HepG2 (cell line): ENCODE data around the gene LRRC25. TPM values are rescaled to one million over a fixed set of nuclear protein-coding genes. Genes with fewer than 3 reads are reported as not detected.
A peak's percentile ranks its signal among the peaks of the same experiment; 100 is the strongest.

Source experiments
- ATF7-NPFF ChIP-seq: sonication (generic); formaldehyde crosslinking; IDR thresholded peaks from 2 replicates; pipeline ENCODE4 v1.8.1; 2023; ENCODE audit warnings: mild to moderate bottlenecking, low read depth, missing genetic modification reagents, moderate library complexity
- BRD4 ChIP-seq: sonication (generic); formaldehyde crosslinking; IDR thresholded peaks from 2 replicates; pipeline ENCODE4 v1.4.0; 2020; ENCODE audit warnings: missing genetic modification reagents
- ELF3 ChIP-seq: IDR thresholded peaks from 2 replicates; pipeline ENCODE4 v1.6.1; 2016; ENCODE audit warnings: missing genetic modification reagents, missing compliant biosample characterization
- ESRRA ChIP-seq: sonication (generic); formaldehyde crosslinking; IDR thresholded peaks from 2 replicates; pipeline ENCODE4 v1.5.1; 2020; ENCODE audit warnings: mild to moderate bottlenecking, low read depth, missing genetic modification reagents
- FOXC1 ChIP-seq: sonication (generic); formaldehyde crosslinking; IDR thresholded peaks from 2 replicates; pipeline ENCODE4 v1.8.0; 2022; ENCODE audit warnings: mild to moderate bottlenecking, missing genetic modification reagents, borderline replicate concordance
- GFI1 ChIP-seq: sonication (generic); formaldehyde crosslinking; IDR thresholded peaks from 2 replicates; pipeline ENCODE4 v1.5.0; 2020; ENCODE audit warnings: missing genetic modification reagents, mild to moderate bottlenecking, borderline replicate concordance
- GZF1 ChIP-seq: sonication (generic); formaldehyde crosslinking; IDR thresholded peaks from 2 replicates; pipeline ENCODE4 v1.5.1; 2020; ENCODE audit warnings: mild to moderate bottlenecking, missing genetic modification reagents
- MNT ChIP-seq: fragments of 450-650 bp; IDR thresholded peaks from 2 replicates; pipeline ENCODE4 v1.6.1; 2016
- NFYC ChIP-seq: IDR thresholded peaks from 2 replicates; pipeline ENCODE4 v1.6.1; 2016; ENCODE audit warnings: missing genetic modification reagents, missing compliant biosample characterization
- NONO ChIP-seq, 2 experiments: fragments of 450-650 bp in 1 of 2; sonication (generic) in 1 of 2; formaldehyde crosslinking in 1 of 2; IDR thresholded peaks in 1 of 2; conservative IDR thresholded peaks in 1 of 2; 2 replicates each; pipeline versions ENCODE4 v1.6.1 to v1.8.0; 2017 to 2022; ENCODE audit warnings: mild to moderate bottlenecking in 1 of 2, missing genetic modification reagents in 1 of 2, moderate library complexity in 1 of 2
- NR3C1 ChIP-seq: sonication (generic); formaldehyde crosslinking; IDR thresholded peaks from 2 replicates; pipeline ENCODE4 v1.4.0; 2020; ENCODE audit warnings: missing genetic modification reagents
- PHB2 ChIP-seq: fragments of 450-650 bp; IDR thresholded peaks from 2 replicates; pipeline ENCODE4 v1.6.1; 2018; ENCODE audit not compliant: partially characterized antibody
- ZKSCAN1 ChIP-seq: fragments of 150-350 bp; IDR thresholded peaks from 2 replicates; pipeline ENCODE4 v1.6.1; 2014; ENCODE audit warnings: low read length
- ZMYM2 ChIP-seq: sonication (generic); formaldehyde crosslinking; IDR thresholded peaks from 2 replicates; pipeline ENCODE4 v1.8.0; 2022; ENCODE audit warnings: mild to moderate bottlenecking, missing genetic modification reagents
- ZNF282 ChIP-seq: fragments of 450-650 bp; IDR thresholded peaks from 2 replicates; pipeline ENCODE4 v1.6.1; 2018; ENCODE audit not compliant: partially characterized antibody
- ZNF350 ChIP-seq: sonication (generic); formaldehyde crosslinking; IDR thresholded peaks from 2 replicates; pipeline ENCODE4 v1.4.0; 2020; ENCODE audit warnings: mild to moderate bottlenecking, low read depth, missing genetic modification reagents, borderline replicate concordance
- ZNF362 ChIP-seq: sonication (generic); formaldehyde crosslinking; IDR thresholded peaks from 2 replicates; pipeline ENCODE4 v1.4.0; 2020; ENCODE audit warnings: missing genetic modification reagents, mild to moderate bottlenecking, borderline replicate concordance
- ZNF552 ChIP-seq: sonication (generic); formaldehyde crosslinking; IDR thresholded peaks from 2 replicates; pipeline ENCODE4 v1.9.0; 2022; ENCODE audit warnings: missing genetic modification reagents, mild to moderate bottlenecking, borderline replicate concordance
- ZNF691 ChIP-seq: sonication (generic); formaldehyde crosslinking; IDR thresholded peaks from 2 replicates; pipeline ENCODE4 v1.4.0; 2020; ENCODE audit warnings: missing genetic modification reagents, low read depth, mild to moderate bottlenecking, borderline replicate concordance
- ZNF768 ChIP-seq: sonication (generic); formaldehyde crosslinking; IDR thresholded peaks from 2 replicates; pipeline ENCODE4 v1.4.0; 2020; ENCODE audit warnings: missing genetic modification reagents
- ZNF878 ChIP-seq: sonication (generic); formaldehyde crosslinking; IDR thresholded peaks from 2 replicates; pipeline ENCODE4 v1.8.1; 2023; ENCODE audit warnings: mild to moderate bottlenecking, missing genetic modification reagents, moderate library complexity
- ZNF883 ChIP-seq: sonication (generic); formaldehyde crosslinking; IDR thresholded peaks from 2 replicates; pipeline ENCODE4 v1.5.1; 2020; ENCODE audit warnings: mild to moderate bottlenecking, missing genetic modification reagents; ENCODE audit errors: not compliant biosample characterization
- polyA plus RNA-seq, 8 experiments: library from polyadenylated mRNA; depleted of rRNA in 3 of 8; stranded (reverse) in 7 of 8; unstranded in 1 of 8; fragments of >200 nt; fragmentation: Illumina TruSeq in 4 of 8; extraction: Trizol in 4 of 8; gene quantifications; 2 replicates each; pipeline versions ENCODE4 v1.2.1 to v1.2.3, GENCODE V29; 2011 to 2016; ENCODE audit warnings: low read depth in 4 of 8, missing spikeins in 1 of 8, mixed read lengths in 1 of 8; ENCODE audit not compliant: insufficient read depth in 1 of 8
- total RNA-seq, 5 experiments: library from RNA; depleted of rRNA; stranded (reverse); fragments of >200 nt; fragmentation: Illumina TruSeq; extraction: Trizol; gene quantifications; 2 replicates each; pipeline ENCODE4 v1.2.3, GENCODE V29; 2016; ENCODE audit warnings: low read depth in 1 of 5
- TF ChIP-seq, protein P1 (sequence below): sonication (generic); formaldehyde crosslinking; IDR thresholded peaks from 2 replicates; pipeline ENCODE4 v1.4.0; 2020; ENCODE audit warnings: mild to moderate bottlenecking, missing genetic modification reagents

Gene LRRC25
- total and polyA plus RNA-seq, 2 of the 13 experiments (the other 11 are each of a cell fraction or from before 2014, with no cell fraction given) = 0.13 to 0.53 TPM

- TF ChIP-seq, protein P1, sequence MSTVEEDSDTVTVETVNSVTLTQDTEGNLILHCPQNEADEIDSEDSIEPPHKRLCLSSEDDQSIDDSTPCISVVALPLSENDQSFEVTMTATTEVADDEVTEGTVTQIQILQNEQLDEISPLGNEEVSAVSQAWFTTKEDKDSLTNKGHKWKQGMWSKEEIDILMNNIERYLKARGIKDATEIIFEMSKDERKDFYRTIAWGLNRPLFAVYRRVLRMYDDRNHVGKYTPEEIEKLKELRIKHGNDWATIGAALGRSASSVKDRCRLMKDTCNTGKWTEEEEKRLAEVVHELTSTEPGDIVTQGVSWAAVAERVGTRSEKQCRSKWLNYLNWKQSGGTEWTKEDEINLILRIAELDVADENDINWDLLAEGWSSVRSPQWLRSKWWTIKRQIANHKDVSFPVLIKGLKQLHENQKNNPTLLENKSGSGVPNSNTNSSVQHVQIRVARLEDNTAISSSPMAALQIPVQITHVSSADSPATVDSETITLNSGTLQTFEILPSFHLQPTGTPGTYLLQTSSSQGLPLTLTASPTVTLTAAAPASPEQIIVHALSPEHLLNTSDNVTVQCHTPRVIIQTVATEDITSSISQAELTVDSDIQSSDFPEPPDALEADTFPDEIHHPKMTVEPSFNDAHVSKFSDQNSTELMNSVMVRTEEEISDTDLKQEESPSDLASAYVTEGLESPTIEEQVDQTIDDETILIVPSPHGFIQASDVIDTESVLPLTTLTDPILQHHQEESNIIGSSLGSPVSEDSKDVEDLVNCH = no peak
- TF ChIP-seq ELF3 (CRISPR knock-in tag) (no peak), ZKSCAN1 (no peak), PHB2 (no peak), BRD4 (CRISPR knock-in tag) (peak; percentile 55; the same call in 1 of the 2 replicates), NR3C1 (no peak), ZNF691 (CRISPR knock-in tag) (peak; percentile 77; the same call in 1 of the 2 replicates), ZNF362 (CRISPR knock-in tag) (peak; percentile 76), MNT (0 out of 2 replicates have a peak, but pooled peaks have one; percentile 14), ZNF350 (CRISPR knock-in tag) (peak; percentile 58; the same call in 1 of the 2 replicates), ZNF878 (peak; percentile 27; the same call in 1 of the 2 replicates), GFI1 (CRISPR knock-in tag) (0 out of 2 replicates have a peak, but pooled peaks have one; percentile 46), ZNF768 (CRISPR knock-in tag) (peak; percentile 86), ZNF282 (no peak), ESRRA (CRISPR knock-in tag) (peak; percentile 67; the same call in 1 of the 2 replicates), ZNF883 (CRISPR knock-in tag) (peak; percentile 91), NFYC (CRISPR knock-in tag) (no peak), FOXC1 (CRISPR knock-in tag) (peak; percentile 84; the same call in 1 of the 2 replicates), ZNF552 (peak; percentile 95), GZF1 (CRISPR knock-in tag) (no peak), ATF7-NPFF (CRISPR knock-in tag) (peak; percentile 93; the same call in 1 of the 2 replicates), ZMYM2 (CRISPR knock-in tag) (peak; percentile 35; the same call in 1 of the 2 replicates), NONO (IDR thresholded peaks at IDR 0.05) (no peak), NONO (CRISPR knock-in tag; conservative IDR thresholded peaks at IDR 0.05) (peak; percentile 97)
These were observed 9.1 kb downstream of the LRRC25 start (continued) for GRCh38 chr19:18388100-18388959.
